Memory B cell (primary cell): Measurements from ENCODE around the gene ZBTB5.
"Not testable (repeated sequence)": the region's sequence is repeated elsewhere in the genome, so short reads cannot be mapped to it uniquely, and the experiment has no call there.

Source experiments
- ATAC-seq: fragments of 150-1000 bp; cut with Tn5 transposase; 2 replicates; pipeline ENCODE4 v1.10.0; 2021; ENCODE audit warnings: low read depth, mild to moderate bottlenecking, moderate library complexity
- DNase-seq, 2 donors: peaks; one replicate each; pipeline ENCODE4 v3.0.0; 2022; ENCODE audit warnings: low spot score in 2 of 2
- H3K27ac Mint-ChIP-seq: one replicate; pipeline ENCODE4 v1.8.0; 2022; ENCODE audit warnings: mild to moderate bottlenecking, moderate library complexity, mixed read lengths
- H3K27me3 Mint-ChIP-seq: one replicate; pipeline ENCODE4 v1.8.0; 2022; ENCODE audit warnings: mixed read lengths
- H3K36me3 Mint-ChIP-seq: one replicate; pipeline ENCODE4 v1.8.0; 2022; ENCODE audit warnings: mild to moderate bottlenecking, mixed read lengths
- H3K4me1 Mint-ChIP-seq: one replicate; pipeline ENCODE4 v1.8.0; 2022; ENCODE audit warnings: mixed read lengths
- H3K4me3 Mint-ChIP-seq: one replicate; pipeline ENCODE4 v1.8.0; 2022; ENCODE audit warnings: mild to moderate bottlenecking, moderate library complexity, mixed read lengths
- H3K9me3 Mint-ChIP-seq: one replicate; pipeline ENCODE4 v1.8.0; 2022; ENCODE audit warnings: mixed read lengths

The ZBTB5 gene

DNA sequence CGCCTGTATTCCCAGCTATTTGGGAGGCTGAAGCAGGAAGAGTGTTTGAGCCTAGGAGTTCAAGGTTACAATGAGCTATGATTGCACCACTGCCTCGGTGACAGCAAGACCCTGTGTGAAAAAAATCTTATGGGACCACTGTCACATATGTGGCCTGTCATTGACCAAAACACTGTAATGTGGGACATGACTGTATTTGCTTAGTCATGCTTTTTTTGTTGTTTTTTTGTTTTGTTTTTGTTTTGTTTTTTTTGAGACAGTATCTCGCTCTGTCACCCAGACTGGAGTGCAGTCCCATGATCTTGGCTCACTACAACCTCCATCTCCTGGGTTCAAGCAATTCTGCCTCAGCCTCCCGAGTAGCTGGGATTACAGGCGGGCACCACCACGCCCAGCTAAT is 34.0 kb upstream of the ZBTB5 start:
- no peaks in the 10 kb centered on the region for H3K4me1 Mint-ChIP-seq
- H3K36me3 Mint-ChIP-seq = peaks cover 42% of the 10 kb centered on the region
- ATAC-seq (no peak), DNase-seq (no peak)
- no peaks in the 10 kb centered on the region for H3K9me3 Mint-ChIP-seq
- no peak overlapping the region for H3K4me3 Mint-ChIP-seq
- H3K27ac Mint-ChIP-seq = no peak overlapping the region
- no peaks in the 10 kb centered on the region for H3K27me3 Mint-ChIP-seq

DNA sequence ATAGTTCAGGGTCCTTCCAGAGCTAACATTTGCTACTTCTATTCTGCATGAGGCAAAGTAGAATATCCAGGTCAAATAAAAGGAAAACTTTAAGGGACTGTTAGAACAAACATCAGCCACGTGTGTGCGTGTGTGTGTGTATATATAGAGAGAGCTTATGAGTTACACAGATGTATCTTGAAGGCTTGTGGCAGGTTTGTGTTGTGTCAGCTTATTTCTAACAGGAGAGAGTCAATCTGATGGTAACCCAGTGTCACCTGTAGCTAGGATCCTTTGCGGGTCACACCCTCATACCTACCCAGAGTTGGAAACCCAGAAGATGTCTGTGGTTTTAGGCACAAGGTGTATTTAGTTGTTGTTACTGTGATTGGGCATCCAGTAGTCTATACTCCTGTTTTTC is 33.2 kb upstream of the ZBTB5 start:
- DNase-seq = no peak
- H3K4me3 Mint-ChIP-seq = no peak overlapping the region
- H3K4me1 Mint-ChIP-seq = no peaks in the 10 kb centered on the region
- H3K9me3 Mint-ChIP-seq = no peaks in the 10 kb centered on the region
- peaks cover 35% of the 10 kb centered on the region for H3K36me3 Mint-ChIP-seq
- H3K27ac Mint-ChIP-seq = no peak overlapping the region
- no peaks in the 10 kb centered on the region for H3K27me3 Mint-ChIP-seq
- no peak for ATAC-seq

DNA sequence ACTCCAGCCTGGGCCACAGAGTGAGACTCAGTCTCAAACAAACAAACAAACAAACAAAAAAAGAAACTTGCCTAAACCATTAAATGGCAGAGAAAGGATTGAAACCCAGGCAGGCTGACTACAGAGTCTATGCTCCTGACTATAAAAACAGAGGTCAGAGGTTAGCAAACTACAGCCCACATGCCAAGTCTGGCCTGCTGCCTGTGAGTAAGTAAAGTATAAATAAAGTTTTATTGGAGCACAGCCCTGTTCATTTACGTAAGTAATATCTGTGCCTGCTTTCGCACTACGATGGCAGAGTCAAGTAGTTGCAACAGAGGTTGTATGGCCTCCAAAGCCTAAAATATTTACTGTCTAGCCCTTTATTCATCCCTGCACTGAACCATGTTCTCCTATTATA is 32.1 kb upstream of the ZBTB5 start:
- Mint-ChIP-seq H3K36me3 (peaks cover 39% of the 10 kb centered on the region), H3K27ac (no peak overlapping the region)
- ATAC-seq = no peak

GRCh38 chr9:37496020-37496419 is 30.8 kb upstream of the ZBTB5 start:
- DNase-seq = no peak
- Mint-ChIP-seq H3K4me1 (no peaks in the 10 kb centered on the region), H3K27ac (peak overlapping the region; percentile 26), H3K9me3 (no peaks in the 10 kb centered on the region), H3K36me3 (peaks cover 28% of the 10 kb centered on the region), H3K27me3 (no peaks in the 10 kb centered on the region), H3K4me3 (no peak overlapping the region)
- ATAC-seq = no peak

More for the DNA sequence above, 32.1 kb upstream of the ZBTB5 start:
- DNase-seq = no peak
- H3K27me3 Mint-ChIP-seq = no peaks in the 10 kb centered on the region
- no peaks in the 10 kb centered on the region for H3K9me3 Mint-ChIP-seq
- H3K4me3 Mint-ChIP-seq = no peak overlapping the region
- H3K4me1 Mint-ChIP-seq = no peaks in the 10 kb centered on the region

DNA sequence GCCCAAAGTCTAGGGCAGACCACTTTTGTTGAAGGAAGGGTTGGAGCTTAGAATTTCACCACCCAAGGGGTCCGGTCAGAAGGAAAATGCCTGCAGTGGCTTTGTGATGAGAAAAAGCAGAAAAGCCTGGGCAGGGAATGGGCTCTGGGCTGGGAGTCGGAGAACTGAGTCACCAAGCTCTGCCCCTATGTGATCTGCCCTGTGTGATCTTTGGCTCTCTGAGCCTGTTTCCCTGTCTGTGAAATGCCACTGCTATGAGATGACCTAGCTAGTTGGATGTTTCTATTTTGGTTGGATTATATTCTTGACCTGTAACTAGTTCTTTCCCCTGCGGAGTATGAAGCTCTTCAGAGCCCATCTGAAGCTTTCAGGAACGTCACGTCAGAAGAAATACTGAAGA is 30.3 kb upstream of the ZBTB5 start:
- peaks cover 30% of the 10 kb centered on the region for H3K36me3 Mint-ChIP-seq
- H3K27ac Mint-ChIP-seq = peak overlapping the region; percentile 26
- H3K9me3 Mint-ChIP-seq = no peaks in the 10 kb centered on the region
- DNase-seq = no peak
- H3K27me3 Mint-ChIP-seq = no peaks in the 10 kb centered on the region
- H3K4me3 Mint-ChIP-seq = no peak overlapping the region
- ATAC-seq = no peak
- peaks cover 3% of the 10 kb centered on the region for H3K4me1 Mint-ChIP-seq

GRCh38 chr9:37491939-37492338 is 26.7 kb upstream of the ZBTB5 start:
- Mint-ChIP-seq H3K4me1 (peaks cover 12% of the 10 kb centered on the region), H3K4me3 (no peak overlapping the region), H3K27ac (no peak overlapping the region), H3K36me3 (peaks cover 22% of the 10 kb centered on the region), H3K27me3 (no peaks in the 10 kb centered on the region), H3K9me3 (no peaks in the 10 kb centered on the region)
- DNase-seq (no peak), ATAC-seq (no peak)

- Mint-ChIP-seq H3K36me3 (peaks cover 7% of the 10 kb centered on the region), H3K4me1 (peaks cover 25% of the 10 kb centered on the region), H3K27ac (peak overlapping the region; percentile 92), H3K27me3 (no peaks in the 10 kb centered on the region), H3K4me3 (peak overlapping the region; percentile 96), H3K9me3 (no peaks in the 10 kb centered on the region)
- no peak for DNase-seq
- no peak for ATAC-seq
Observed at GRCh38 chr9:37486616-37487548, 21.6 kb upstream of the ZBTB5 start.

- Mint-ChIP-seq H3K9me3 (no peaks in the 10 kb centered on the region), H3K27ac (peak overlapping the region; percentile 92), H3K4me1 (peaks cover 28% of the 10 kb centered on the region), H3K36me3 (peaks cover 7% of the 10 kb centered on the region), H3K27me3 (peaks cover 5% of the 10 kb centered on the region), H3K4me3 (peak overlapping the region; percentile 96)
- DNase-seq = no peak
- no peak for ATAC-seq
Observed at GRCh38 chr9:37486256-37486615, 21.0 kb upstream of the ZBTB5 start.

GRCh38 chr9:37485389-37486255 is 20.4 kb upstream of the ZBTB5 start, which contains the start of gene POLR1E:
Gene POLR1E (plus strand): TSS chr9:37485948. CDS start chr9:37486048, 100 bp downstream.
- H3K4me3 Mint-ChIP-seq = peak within 1 kb of the TSS; percentile 96
- peak within 1 kb of the TSS; percentile 92 for H3K27ac Mint-ChIP-seq
- ATAC-seq = peak; percentile 97

GRCh38 chr9:37480759-37481158 is 15.5 kb upstream of the ZBTB5 start:
- ATAC-seq = no peak
- H3K9me3 Mint-ChIP-seq = no peaks in the 10 kb centered on the region
- no peak overlapping the region for H3K27ac Mint-ChIP-seq
- H3K36me3 Mint-ChIP-seq = no peaks in the 10 kb centered on the region
- peaks cover 16% of the 10 kb centered on the region for H3K4me1 Mint-ChIP-seq
- no peak overlapping the region for H3K4me3 Mint-ChIP-seq
- peaks cover 5% of the 10 kb centered on the region for H3K27me3 Mint-ChIP-seq
- no peak for DNase-seq

More at GRCh38 chr9:37485389-37486255, 20.4 kb upstream of the ZBTB5 start, which contains the start of gene POLR1E:
- Mint-ChIP-seq H3K36me3 (peaks cover 4% of the 10 kb centered on the region), H3K4me1 (peaks cover 26% of the 10 kb centered on the region), H3K9me3 (no peaks in the 10 kb centered on the region), H3K27me3 (peaks cover 5% of the 10 kb centered on the region)
- DNase-seq = peak; percentile 97

DNA sequence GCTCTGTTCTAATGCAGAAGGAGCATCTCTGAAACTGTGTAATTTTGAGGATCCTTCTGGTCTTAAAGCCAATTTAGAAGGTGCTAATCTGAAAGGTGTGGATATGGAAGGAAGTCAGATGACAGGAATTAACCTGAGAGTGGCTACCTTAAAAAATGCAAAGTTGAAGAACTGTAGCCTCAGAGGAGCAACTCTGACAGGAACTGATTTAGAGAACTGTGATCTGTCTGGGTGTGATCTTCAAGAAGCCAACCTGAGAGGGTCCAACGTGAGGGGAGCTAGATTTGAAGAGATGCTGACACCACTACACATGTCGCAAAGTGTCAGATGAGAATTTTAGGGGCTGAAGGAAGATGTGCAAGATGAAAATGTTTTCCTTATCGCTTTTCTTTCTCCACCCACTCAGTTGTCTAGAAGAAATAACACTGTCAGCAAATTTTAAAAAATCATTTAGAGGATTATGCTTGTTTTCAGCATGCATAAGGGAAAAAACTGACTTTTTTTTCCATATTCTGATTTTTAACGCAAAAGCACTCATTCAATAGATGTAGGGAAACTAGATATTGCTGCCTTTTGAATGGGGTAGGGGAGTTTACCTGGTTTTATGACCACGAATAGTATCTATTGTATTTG is 12.9 kb upstream of the ZBTB5 start:
- H3K4me3 Mint-ChIP-seq = not testable (repeated sequence)

GRCh38 chr9:37477443-37477842 is 12.2 kb upstream of the ZBTB5 start:
- not testable (repeated sequence) for DNase-seq, H3K27ac Mint-ChIP-seq, H3K4me3 Mint-ChIP-seq, ATAC-seq, H3K4me1 Mint-ChIP-seq, H3K27me3 Mint-ChIP-seq, H3K9me3 Mint-ChIP-seq, H3K36me3 Mint-ChIP-seq

More for the DNA sequence above, 12.9 kb upstream of the ZBTB5 start:
- DNase-seq (peak in 1 of 2 donors; percentile 14), ATAC-seq (peak; percentile 74)
- H3K9me3 Mint-ChIP-seq, H3K27me3 Mint-ChIP-seq, H3K27ac Mint-ChIP-seq, H3K4me1 Mint-ChIP-seq, H3K36me3 Mint-ChIP-seq: not testable (repeated sequence)

- H3K4me3 Mint-ChIP-seq = no peak overlapping the region
- H3K27me3 Mint-ChIP-seq = peaks cover 5% of the 10 kb centered on the region
- DNase-seq = no peak
- no peak overlapping the region for H3K27ac Mint-ChIP-seq
- peaks cover 5% of the 10 kb centered on the region for H3K9me3 Mint-ChIP-seq
- no peak for ATAC-seq
- H3K4me1 Mint-ChIP-seq = peaks cover 13% of the 10 kb centered on the region
- no peaks in the 10 kb centered on the region for H3K36me3 Mint-ChIP-seq
Observed at GRCh38 chr9:37476930-37477329, 11.7 kb upstream of the ZBTB5 start.

GRCh38 chr9:37474438-37474837 is 9.2 kb upstream of the ZBTB5 start:
- Mint-ChIP-seq H3K9me3 (peaks cover 5% of the 10 kb centered on the region), H3K27ac (no peak overlapping the region), H3K36me3 (no peaks in the 10 kb centered on the region), H3K4me3 (no peak overlapping the region), H3K27me3 (no peaks in the 10 kb centered on the region), H3K4me1 (peaks cover 11% of the 10 kb centered on the region)
- DNase-seq = no peak
- no peak for ATAC-seq
